IPS-18a (cell line): ENCODE data around the gene KLHL11.

Source experiments
- H3K27ac ChIP-seq: one replicate; pipeline ENCODE4 v1.5.1; 2013; ENCODE audit warnings: low read length
- H3K27me3 ChIP-seq: one replicate; pipeline ENCODE4 v1.6.1; 2013; ENCODE audit warnings: mild to moderate bottlenecking, low read length; ENCODE audit not compliant: control insufficient read depth, insufficient read depth
- H3K36me3 ChIP-seq: one replicate; pipeline ENCODE4 v1.6.1; 2013; ENCODE audit warnings: low read depth, low read length; ENCODE audit not compliant: control insufficient read depth
- H3K4me1 ChIP-seq: one replicate; pipeline ENCODE4 v1.6.1; 2013; ENCODE audit warnings: low read depth, low read length; ENCODE audit not compliant: control insufficient read depth
- H3K4me3 ChIP-seq: one replicate; pipeline ENCODE4 v1.5.1; 2013; ENCODE audit warnings: low read length
- H3K9ac ChIP-seq: one replicate; pipeline ENCODE4 v1.6.1; 2013; ENCODE audit warnings: mild to moderate bottlenecking, low read length, moderate library complexity
- H3K9me3 ChIP-seq: one replicate; pipeline ENCODE4 v1.6.1; 2013; ENCODE audit warnings: low read depth, low read length; ENCODE audit not compliant: control insufficient read depth

The KLHL11 gene

DNA sequence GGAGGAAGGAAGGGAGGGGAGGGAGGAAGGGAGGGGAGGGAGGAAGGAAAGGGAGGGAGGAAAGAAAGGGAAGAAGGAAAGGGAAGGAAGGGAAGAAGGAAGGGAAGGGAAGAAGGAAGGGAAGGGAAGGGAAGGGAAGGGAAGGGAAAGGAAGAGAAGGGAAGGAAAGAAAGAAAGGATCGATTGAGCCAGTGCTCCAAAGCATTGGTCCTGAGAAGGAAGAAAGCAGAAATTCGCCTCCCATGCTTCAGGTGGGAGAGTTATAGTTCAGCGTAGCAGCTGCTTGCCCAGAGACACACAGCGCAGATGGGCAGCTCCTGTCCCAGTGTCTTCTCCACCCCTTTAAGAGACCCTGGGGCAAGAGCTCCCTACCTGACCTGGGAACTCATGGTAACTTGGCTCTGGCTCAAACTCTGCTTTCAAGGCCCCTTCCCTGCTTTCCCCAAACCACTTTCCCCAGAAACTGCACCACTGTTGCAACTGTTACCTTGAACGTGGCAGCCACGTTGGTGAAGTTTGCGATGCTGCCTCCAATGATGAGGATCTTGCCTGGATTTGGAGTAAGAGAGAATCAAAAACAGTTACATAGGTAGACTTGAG, 39.1 kb upstream of the KLHL11 start:
- H3K4me3 ChIP-seq = no peak overlapping the region
- no peaks in the 10 kb centered on the region for H3K4me1 ChIP-seq
- no peak overlapping the region for H3K9ac ChIP-seq
- no peaks in the 10 kb centered on the region for H3K9me3 ChIP-seq
- no peak overlapping the region for H3K27ac ChIP-seq
- peaks cover 89% of the 10 kb centered on the region for H3K36me3 ChIP-seq
- no peaks in the 10 kb centered on the region for H3K27me3 ChIP-seq

- Histone ChIP-seq H3K9me3 (no peaks in the 10 kb centered on the region), H3K27ac (no peak overlapping the region), H3K9ac (no peak overlapping the region), H3K27me3 (no peaks in the 10 kb centered on the region), H3K4me1 (no peaks in the 10 kb centered on the region), H3K36me3 (peaks cover 90% of the 10 kb centered on the region), H3K4me3 (no peak overlapping the region)
Observed at GRCh38 chr17:41901646-41902045, 36.4 kb upstream of the KLHL11 start.

DNA sequence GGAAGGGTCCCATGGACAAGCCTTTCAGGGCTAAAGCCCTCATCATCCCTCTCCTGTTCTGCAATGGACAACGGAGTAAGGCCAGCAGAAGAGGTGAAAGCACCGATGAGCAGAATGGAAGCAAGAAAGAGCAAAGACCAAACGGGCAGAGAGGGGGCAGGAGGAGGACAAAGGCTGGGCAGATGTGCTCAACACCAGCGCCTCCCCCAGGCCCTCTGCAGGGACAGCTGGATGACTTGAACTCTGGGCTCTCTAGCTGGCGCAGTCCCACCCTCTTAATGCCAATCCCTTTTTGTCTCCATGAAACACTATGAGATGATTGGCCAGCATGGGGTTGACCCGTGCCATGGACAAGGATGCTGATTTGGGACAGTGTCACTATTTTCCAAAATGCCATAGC, 31.5 kb upstream of the KLHL11 start:
- Histone ChIP-seq H3K4me3 (no peak overlapping the region), H3K36me3 (peaks cover 95% of the 10 kb centered on the region)

DNA sequence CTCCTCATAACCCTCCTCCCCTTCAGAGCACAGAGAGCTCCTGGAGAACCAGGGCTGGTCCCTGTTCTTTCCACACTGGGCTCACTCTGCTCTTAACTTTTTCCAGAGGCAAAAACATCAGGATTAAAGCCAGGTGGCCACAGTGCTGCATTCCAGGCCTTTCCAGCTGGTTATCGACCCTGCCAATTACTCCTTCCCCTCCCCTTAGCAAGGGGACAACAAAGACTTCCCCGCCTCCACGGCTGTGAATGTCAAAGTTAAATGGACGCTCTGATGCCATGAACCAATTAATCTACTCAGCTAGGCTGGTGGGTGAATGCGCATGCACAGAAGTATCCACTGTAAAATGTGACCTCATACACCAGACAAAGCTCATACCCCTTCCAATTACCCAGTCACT, 30.4 kb upstream of the KLHL11 start:
- Histone ChIP-seq H3K9me3 (no peaks in the 10 kb centered on the region), H3K4me3 (no peak overlapping the region), H3K4me1 (no peaks in the 10 kb centered on the region), H3K36me3 (peaks cover 94% of the 10 kb centered on the region), H3K27ac (no peak overlapping the region), H3K9ac (no peak overlapping the region), H3K27me3 (no peaks in the 10 kb centered on the region)

More for the DNA sequence above, 31.5 kb upstream of the KLHL11 start:
- Histone ChIP-seq H3K9ac (no peak overlapping the region), H3K4me1 (no peaks in the 10 kb centered on the region), H3K27me3 (no peaks in the 10 kb centered on the region), H3K27ac (no peak overlapping the region), H3K9me3 (no peaks in the 10 kb centered on the region)

DNA sequence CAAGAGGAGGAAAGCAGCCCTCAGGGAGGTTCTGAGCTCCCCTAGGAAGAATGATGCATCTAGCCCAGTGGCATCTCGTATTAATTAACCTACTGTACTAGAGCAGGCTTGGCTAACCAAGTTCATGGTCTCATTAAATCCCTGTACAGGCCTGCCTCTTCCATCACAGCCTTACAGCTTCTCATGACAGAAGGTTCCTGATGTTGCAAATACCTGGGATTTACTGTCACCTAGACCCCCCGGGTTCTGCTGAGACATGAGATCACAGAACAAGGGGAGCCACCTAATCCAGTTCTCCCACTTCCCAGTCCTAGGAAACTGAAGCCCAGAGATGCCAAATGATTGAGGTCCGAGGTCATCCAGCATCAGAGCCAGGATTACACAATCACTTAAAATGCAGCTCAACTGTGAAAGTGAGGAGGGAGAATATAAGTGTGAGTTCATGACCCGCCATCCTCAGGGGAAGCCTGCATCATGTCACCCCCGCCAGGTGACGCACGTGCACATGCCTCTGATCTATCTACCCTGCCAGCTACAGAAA, 29.6 kb upstream of the KLHL11 start:
- H3K9ac ChIP-seq = no peak overlapping the region
- H3K27ac ChIP-seq = no peak overlapping the region
- H3K27me3 ChIP-seq = no peaks in the 10 kb centered on the region
- no peaks in the 10 kb centered on the region for H3K9me3 ChIP-seq
- H3K36me3 ChIP-seq = peaks cover 94% of the 10 kb centered on the region
- H3K4me1 ChIP-seq = no peaks in the 10 kb centered on the region
- no peak overlapping the region for H3K4me3 ChIP-seq

DNA sequence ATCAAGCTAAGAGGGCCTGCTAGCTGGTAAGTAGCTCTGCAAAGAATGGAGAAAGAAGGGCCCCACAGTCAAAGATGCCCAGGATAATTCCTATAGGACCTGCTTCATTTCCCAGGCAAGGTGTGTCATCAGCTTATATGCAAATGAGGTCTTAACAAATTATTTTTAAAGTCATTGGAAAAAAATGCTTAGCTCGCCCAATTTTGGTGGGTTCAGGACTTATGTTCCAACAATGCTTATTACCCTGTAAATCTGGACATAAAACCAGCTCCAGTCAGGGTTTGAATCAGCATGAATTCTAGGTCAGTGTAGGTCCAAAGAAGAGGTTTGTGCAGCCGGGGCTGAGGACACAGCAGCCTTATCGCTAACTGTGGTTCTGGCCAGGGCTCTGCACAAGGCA, 28.2 kb upstream of the KLHL11 start:
- H3K27me3 ChIP-seq = no peaks in the 10 kb centered on the region
- H3K9me3 ChIP-seq = no peaks in the 10 kb centered on the region
- H3K27ac ChIP-seq = no peak overlapping the region
- H3K9ac ChIP-seq = no peak overlapping the region
- H3K36me3 ChIP-seq = peaks cover 91% of the 10 kb centered on the region
- no peak overlapping the region for H3K4me3 ChIP-seq
- H3K4me1 ChIP-seq = no peaks in the 10 kb centered on the region

GRCh38 chr17:41892021-41892376, 26.8 kb upstream of the KLHL11 start:
- no peak overlapping the region for H3K4me3 ChIP-seq
- H3K27ac ChIP-seq = no peak overlapping the region
- no peaks in the 10 kb centered on the region for H3K4me1 ChIP-seq
- H3K9me3 ChIP-seq = no peaks in the 10 kb centered on the region
- H3K36me3 ChIP-seq = peaks cover 91% of the 10 kb centered on the region
- no peaks in the 10 kb centered on the region for H3K27me3 ChIP-seq
- no peak overlapping the region for H3K9ac ChIP-seq

DNA sequence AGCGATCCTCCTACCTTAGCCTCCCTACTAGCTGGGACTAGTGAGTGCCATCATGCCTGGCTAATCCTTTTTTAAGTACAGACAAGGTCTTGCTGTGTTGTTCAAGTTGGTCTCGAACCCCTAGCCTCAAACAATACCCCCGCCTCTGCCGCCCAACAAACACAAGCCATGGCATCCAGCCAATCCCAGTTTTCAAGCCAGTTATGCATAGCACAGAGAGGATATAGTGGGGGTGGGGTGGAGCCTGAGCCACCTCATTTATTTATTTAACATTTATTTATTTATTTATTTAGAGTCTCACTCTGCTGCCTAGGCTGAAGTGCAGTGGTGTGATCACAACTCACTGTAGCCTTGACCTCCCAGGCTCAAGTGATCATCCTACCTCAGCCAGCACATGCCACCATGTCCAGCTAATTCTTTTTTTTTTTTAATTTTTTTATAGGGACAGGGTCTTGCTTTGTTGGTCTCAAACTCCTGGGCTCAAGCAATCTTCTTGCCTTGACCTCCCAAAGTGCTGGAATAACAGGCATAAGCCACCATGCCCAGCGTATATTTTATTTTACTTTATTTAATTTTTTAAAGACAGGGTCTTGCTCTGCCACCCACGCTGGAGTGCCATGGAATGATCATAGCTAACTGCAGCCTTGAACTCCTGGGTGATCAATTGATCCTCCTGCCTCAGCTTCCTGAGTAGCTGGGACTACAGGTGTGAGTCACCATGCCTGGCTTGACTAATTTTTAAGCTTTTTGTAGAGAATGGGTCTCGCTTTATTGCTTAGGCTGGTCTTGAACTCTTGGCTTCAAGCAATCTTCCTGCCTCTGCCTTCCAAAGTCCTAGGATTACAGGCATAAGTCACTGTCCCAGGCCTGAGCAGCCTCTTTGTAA, 26.2 kb upstream of the KLHL11 start:
- peaks cover 91% of the 10 kb centered on the region for H3K36me3 ChIP-seq
- no peak overlapping the region for H3K4me3 ChIP-seq
- H3K9ac ChIP-seq = no peak overlapping the region
- no peaks in the 10 kb centered on the region for H3K9me3 ChIP-seq
- no peak overlapping the region for H3K27ac ChIP-seq
- no peaks in the 10 kb centered on the region for H3K4me1 ChIP-seq
- H3K27me3 ChIP-seq = no peaks in the 10 kb centered on the region

GRCh38 chr17:41888332-41888965, 23.2 kb upstream of the KLHL11 start:
- H3K36me3 ChIP-seq = peaks cover 92% of the 10 kb centered on the region
- no peak overlapping the region for H3K27ac ChIP-seq
- no peak overlapping the region for H3K4me3 ChIP-seq
- H3K27me3 ChIP-seq = no peaks in the 10 kb centered on the region
- no peaks in the 10 kb centered on the region for H3K9me3 ChIP-seq
- H3K9ac ChIP-seq = no peak overlapping the region
- H3K4me1 ChIP-seq = no peaks in the 10 kb centered on the region

DNA sequence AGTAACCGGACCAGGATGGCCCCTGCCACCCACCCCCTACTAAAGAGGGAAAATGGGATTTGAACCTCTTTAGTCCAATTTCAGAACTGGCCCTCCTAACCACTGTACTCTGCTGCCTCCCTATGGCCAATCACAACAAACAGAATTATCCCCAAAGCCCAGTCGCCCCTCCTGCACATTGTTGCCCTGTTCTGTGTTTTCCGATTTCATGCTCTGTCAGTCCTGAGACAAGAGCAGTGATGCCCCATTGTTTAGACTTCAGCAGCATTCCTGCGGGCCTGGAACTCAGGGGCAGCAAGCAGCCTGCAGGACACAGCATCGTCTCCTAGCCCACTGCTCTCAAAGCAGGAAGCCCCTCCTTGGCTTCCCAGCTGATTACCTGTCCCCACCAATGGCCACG, 20.5 kb upstream of the KLHL11 start:
- no peak overlapping the region for H3K27ac ChIP-seq
- H3K9ac ChIP-seq = no peak overlapping the region
- no peaks in the 10 kb centered on the region for H3K9me3 ChIP-seq
- peaks cover 88% of the 10 kb centered on the region for H3K36me3 ChIP-seq
- H3K27me3 ChIP-seq = no peaks in the 10 kb centered on the region
- no peak overlapping the region for H3K4me3 ChIP-seq
- no peaks in the 10 kb centered on the region for H3K4me1 ChIP-seq

DNA sequence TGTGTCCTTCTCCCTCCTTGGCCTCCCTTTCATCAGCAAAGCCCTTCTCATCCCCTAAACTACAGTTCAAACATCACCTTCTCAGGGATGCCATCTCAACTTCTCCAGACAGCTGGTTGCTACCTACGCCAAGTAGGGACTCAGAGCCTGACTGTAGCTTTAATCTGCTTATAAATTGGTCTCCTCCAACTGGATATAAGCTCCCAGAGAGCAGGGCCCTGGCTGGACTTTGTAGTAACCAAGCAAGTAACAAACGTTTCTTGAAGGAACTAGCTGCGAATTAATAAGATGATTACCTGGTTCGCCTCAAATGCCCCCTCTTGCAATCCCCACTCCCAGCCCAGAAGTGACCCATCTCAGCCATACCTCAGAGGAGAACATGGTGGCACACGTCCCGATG, 17.5 kb upstream of the KLHL11 start:
- no peak overlapping the region for H3K27ac ChIP-seq
- H3K9me3 ChIP-seq = no peaks in the 10 kb centered on the region
- H3K27me3 ChIP-seq = no peaks in the 10 kb centered on the region
- no peak overlapping the region for H3K4me3 ChIP-seq
- peaks cover 95% of the 10 kb centered on the region for H3K36me3 ChIP-seq
- no peaks in the 10 kb centered on the region for H3K4me1 ChIP-seq
- no peak overlapping the region for H3K9ac ChIP-seq
